ENCODE data around the gene GLB1L2.

GLB1L2 gene

GRCh38 chr11:134346976-134347350 is 15.2 kb downstream of the GLB1L2 start:
- no peak overlapping the region for H3K4me3 ChIP-seq (ENCODE audit: insufficient read depth, low read depth, low read length)
- 87 to 89% methylated on average over 5 of the region's 5 CpGs for WGBS, 2 experiments
- H3K9me3 ChIP-seq (ENCODE audit: control insufficient read depth, low read length), result no peaks in the 10 kb centered on the region

DNA sequence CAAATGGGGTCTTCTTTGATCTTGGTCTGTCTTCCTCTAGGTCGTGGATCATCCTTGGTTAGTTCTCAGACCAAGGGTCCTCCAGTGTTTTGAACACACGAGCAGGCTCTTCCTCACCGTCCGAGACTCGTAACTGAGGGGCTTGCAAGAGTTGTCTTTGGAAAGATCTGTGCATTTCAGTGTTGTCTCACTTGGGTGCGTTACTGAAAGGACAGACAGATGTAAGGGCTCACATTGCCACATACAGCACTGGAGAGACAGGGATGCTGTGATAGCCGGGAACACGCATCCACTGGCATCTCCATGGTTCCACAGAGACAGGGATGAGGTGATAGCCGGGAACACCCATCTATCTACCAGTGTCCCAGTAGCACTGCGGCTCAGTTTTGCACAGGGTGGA is 15.7 kb downstream of the GLB1L2 start:
- H3K4me3 ChIP-seq (ENCODE audit: insufficient read depth, low read depth, low read length), result no peak overlapping the region
- no peaks in the 10 kb centered on the region for H3K27me3 ChIP-seq (ENCODE audit: control insufficient read depth, insufficient read depth, low read length, poor library complexity, severe bottlenecking)
- H3K9me3 ChIP-seq (ENCODE audit: control insufficient read depth, low read length), result no peaks in the 10 kb centered on the region
- H3K4me1 ChIP-seq (ENCODE audit: control insufficient read depth, insufficient read depth, low read length), result no peaks in the 10 kb centered on the region
- H3K36me3 ChIP-seq (ENCODE audit: control insufficient read depth, insufficient read depth, low read length), result no peaks in the 10 kb centered on the region
- 94 to 97% methylated on average over 10 of the region's 10 CpGs for WGBS, 2 experiments
- H3K27ac ChIP-seq (ENCODE audit: insufficient read depth, low read depth, low read length, poor library complexity, severe bottlenecking), result no peak overlapping the region

More at GRCh38 chr11:134346976-134347350, 15.2 kb downstream of the GLB1L2 start:
- H3K36me3 ChIP-seq (ENCODE audit: control insufficient read depth, insufficient read depth, low read length), result no peaks in the 10 kb centered on the region
- no peaks in the 10 kb centered on the region for H3K27me3 ChIP-seq (ENCODE audit: control insufficient read depth, insufficient read depth, low read length, poor library complexity, severe bottlenecking)
- no peak overlapping the region for H3K27ac ChIP-seq (ENCODE audit: insufficient read depth, low read depth, low read length, poor library complexity, severe bottlenecking)
- no peaks in the 10 kb centered on the region for H3K4me1 ChIP-seq (ENCODE audit: control insufficient read depth, insufficient read depth, low read length)

GRCh38 chr11:134349109-134349801 is 17.5 kb downstream of the GLB1L2 start:
- H3K9me3 ChIP-seq (ENCODE audit: control insufficient read depth, low read length), result no peaks in the 10 kb centered on the region
- H3K27me3 ChIP-seq (ENCODE audit: control insufficient read depth, insufficient read depth, low read length, poor library complexity, severe bottlenecking), result no peaks in the 10 kb centered on the region
- 81 to 91% methylated on average over 6 of the region's 6 CpGs for WGBS, 2 experiments
- H3K36me3 ChIP-seq (ENCODE audit: control insufficient read depth, insufficient read depth, low read length), result no peaks in the 10 kb centered on the region
- H3K4me1 ChIP-seq (ENCODE audit: control insufficient read depth, insufficient read depth, low read length), result no peaks in the 10 kb centered on the region
- no peak overlapping the region for H3K4me3 ChIP-seq (ENCODE audit: insufficient read depth, low read depth, low read length)
- no peak overlapping the region for H3K27ac ChIP-seq (ENCODE audit: insufficient read depth, low read depth, low read length, poor library complexity, severe bottlenecking)

GRCh38 chr11:134349802-134350355 is 18.1 kb downstream of the GLB1L2 start:
- H3K9me3 ChIP-seq (ENCODE audit: control insufficient read depth, low read length), result no peaks in the 10 kb centered on the region
- H3K27ac ChIP-seq (ENCODE audit: insufficient read depth, low read depth, low read length, poor library complexity, severe bottlenecking), result no peak overlapping the region
- 87 to 91% methylated on average over 10 of the region's 10 CpGs for WGBS, 2 experiments
- H3K27me3 ChIP-seq (ENCODE audit: control insufficient read depth, insufficient read depth, low read length, poor library complexity, severe bottlenecking), result no peaks in the 10 kb centered on the region
- no peak overlapping the region for H3K4me3 ChIP-seq (ENCODE audit: insufficient read depth, low read depth, low read length)
- H3K4me1 ChIP-seq (ENCODE audit: control insufficient read depth, insufficient read depth, low read length), result no peaks in the 10 kb centered on the region
- H3K36me3 ChIP-seq (ENCODE audit: control insufficient read depth, insufficient read depth, low read length), result no peaks in the 10 kb centered on the region

GRCh38 chr11:134350381-134350780 is 18.6 kb downstream of the GLB1L2 start:
- no peaks in the 10 kb centered on the region for H3K27me3 ChIP-seq (ENCODE audit: control insufficient read depth, insufficient read depth, low read length, poor library complexity, severe bottlenecking)
- no peaks in the 10 kb centered on the region for H3K4me1 ChIP-seq (ENCODE audit: control insufficient read depth, insufficient read depth, low read length)
- no peaks in the 10 kb centered on the region for H3K36me3 ChIP-seq (ENCODE audit: control insufficient read depth, insufficient read depth, low read length)
- 94 to 96% methylated on average over 9 of the region's 9 CpGs for WGBS, 2 experiments
- H3K27ac ChIP-seq (ENCODE audit: insufficient read depth, low read depth, low read length, poor library complexity, severe bottlenecking), result no peak overlapping the region
- H3K4me3 ChIP-seq (ENCODE audit: insufficient read depth, low read depth, low read length), result no peak overlapping the region
- H3K9me3 ChIP-seq (ENCODE audit: control insufficient read depth, low read length), result no peaks in the 10 kb centered on the region

GRCh38 chr11:134352111-134352510 is 20.3 kb downstream of the GLB1L2 start:
- Histone ChIP-seq H3K36me3 (ENCODE audit: control insufficient read depth, insufficient read depth, low read length) (no peaks in the 10 kb centered on the region), H3K4me1 (ENCODE audit: control insufficient read depth, insufficient read depth, low read length) (no peaks in the 10 kb centered on the region), H3K27ac (ENCODE audit: insufficient read depth, low read depth, low read length, poor library complexity, severe bottlenecking) (no peak overlapping the region), H3K4me3 (ENCODE audit: insufficient read depth, low read depth, low read length) (no peak overlapping the region), H3K27me3 (ENCODE audit: control insufficient read depth, insufficient read depth, low read length, poor library complexity, severe bottlenecking) (no peaks in the 10 kb centered on the region), H3K9me3 (ENCODE audit: control insufficient read depth, low read length) (no peaks in the 10 kb centered on the region)
- WGBS, 2 experiments, result 97 to 100% methylated on average over 1 to 2 of the region's 2 CpGs

GRCh38 chr11:134355136-134355535 is 23.3 kb downstream of the GLB1L2 start:
- Histone ChIP-seq H3K4me1 (ENCODE audit: control insufficient read depth, insufficient read depth, low read length) (no peaks in the 10 kb centered on the region), H3K36me3 (ENCODE audit: control insufficient read depth, insufficient read depth, low read length) (no peaks in the 10 kb centered on the region), H3K27ac (ENCODE audit: insufficient read depth, low read depth, low read length, poor library complexity, severe bottlenecking) (no peak overlapping the region), H3K27me3 (ENCODE audit: control insufficient read depth, insufficient read depth, low read length, poor library complexity, severe bottlenecking) (no peaks in the 10 kb centered on the region), H3K9me3 (ENCODE audit: control insufficient read depth, low read length) (no peaks in the 10 kb centered on the region), H3K4me3 (ENCODE audit: insufficient read depth, low read depth, low read length) (no peak overlapping the region)
- 95 to 96% methylated on average over 2 of the region's 2 CpGs for WGBS, 2 experiments

DNA sequence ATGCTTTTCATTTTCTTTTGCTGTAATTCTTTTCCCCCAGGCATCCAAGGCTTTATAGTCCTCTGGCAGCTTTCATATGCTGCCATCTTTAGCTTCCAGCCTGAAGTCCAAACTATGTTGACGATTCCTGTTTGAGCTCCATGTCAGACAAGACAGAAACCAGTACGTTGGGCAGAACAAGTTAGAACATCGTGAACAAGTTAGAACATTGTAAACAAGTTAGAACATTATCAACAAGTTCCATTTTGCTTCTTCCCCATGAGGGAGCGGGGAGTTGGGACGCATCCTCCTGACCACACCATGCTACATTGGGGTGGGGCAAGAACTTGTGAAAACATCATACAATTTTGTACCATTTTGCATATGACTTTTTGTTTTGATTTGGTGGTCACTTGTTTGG is 23.9 kb downstream of the GLB1L2 start:
- H3K4me3 ChIP-seq (ENCODE audit: insufficient read depth, low read depth, low read length), result no peak overlapping the region
- H3K4me1 ChIP-seq (ENCODE audit: control insufficient read depth, insufficient read depth, low read length), result no peaks in the 10 kb centered on the region
- no peaks in the 10 kb centered on the region for H3K36me3 ChIP-seq (ENCODE audit: control insufficient read depth, insufficient read depth, low read length)
- WGBS, 2 experiments, result 95 to 97% methylated on average over 5 of the region's 5 CpGs
- H3K9me3 ChIP-seq (ENCODE audit: control insufficient read depth, low read length), result no peaks in the 10 kb centered on the region
- H3K27me3 ChIP-seq (ENCODE audit: control insufficient read depth, insufficient read depth, low read length, poor library complexity, severe bottlenecking), result no peaks in the 10 kb centered on the region
- H3K27ac ChIP-seq (ENCODE audit: insufficient read depth, low read depth, low read length, poor library complexity, severe bottlenecking), result no peak overlapping the region

DNA sequence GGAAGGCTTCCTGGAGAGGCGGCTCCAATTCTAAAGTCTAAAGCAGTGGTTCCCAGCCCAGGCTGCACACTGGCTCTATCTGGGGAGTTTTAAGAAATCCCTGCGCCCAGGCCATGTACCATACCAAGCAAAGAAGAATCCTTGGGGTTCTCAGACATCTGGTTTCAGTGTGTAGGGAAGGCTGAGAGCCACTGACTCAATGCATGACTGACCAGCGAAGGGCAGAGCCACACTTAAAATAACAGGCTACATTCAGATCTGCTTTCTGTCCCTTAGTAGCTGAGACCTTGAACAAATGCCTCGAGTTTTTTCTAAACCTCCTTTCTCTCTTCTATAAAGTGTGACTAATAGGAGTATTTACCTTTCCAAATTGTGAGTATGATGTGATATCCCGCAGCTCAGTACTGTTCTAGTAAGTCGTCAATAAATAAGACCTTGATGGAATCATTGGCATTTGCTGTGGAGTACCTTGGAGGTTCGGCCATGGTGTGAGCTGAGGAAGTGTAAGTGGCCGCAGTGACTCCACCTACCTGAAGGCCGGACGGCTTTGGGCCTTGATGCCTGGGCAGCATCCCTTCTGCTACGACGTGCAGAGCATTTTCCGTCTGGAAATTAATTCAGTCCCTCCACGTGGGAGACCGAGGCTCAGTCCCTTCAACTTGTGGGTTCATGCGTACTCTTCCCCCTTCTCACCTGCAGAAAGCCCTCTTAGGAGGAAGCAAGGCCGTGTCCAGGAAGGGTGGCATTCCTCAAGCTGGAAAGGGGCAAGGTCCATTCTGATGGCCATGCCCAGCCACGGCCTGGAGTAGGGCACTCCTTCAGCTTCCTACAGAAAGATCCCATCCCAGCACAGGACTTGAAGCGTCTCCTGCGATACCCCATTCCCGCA is 25.1 kb downstream of the GLB1L2 start:
- WGBS, 2 experiments, result 94 to 95% methylated on average over 20 to 21 of the region's 21 CpGs
- Histone ChIP-seq H3K9me3 (ENCODE audit: control insufficient read depth, low read length) (no peaks in the 10 kb centered on the region), H3K36me3 (ENCODE audit: control insufficient read depth, insufficient read depth, low read length) (no peaks in the 10 kb centered on the region)

GRCh38 chr11:134357545-134357839 is 25.7 kb downstream of the GLB1L2 start:
- Histone ChIP-seq H3K27me3 (ENCODE audit: control insufficient read depth, insufficient read depth, low read length, poor library complexity, severe bottlenecking) (no peaks in the 10 kb centered on the region), H3K4me1 (ENCODE audit: control insufficient read depth, insufficient read depth, low read length) (no peaks in the 10 kb centered on the region), H3K9me3 (ENCODE audit: control insufficient read depth, low read length) (no peaks in the 10 kb centered on the region), H3K27ac (ENCODE audit: insufficient read depth, low read depth, low read length, poor library complexity, severe bottlenecking) (no peak overlapping the region), H3K4me3 (ENCODE audit: insufficient read depth, low read depth, low read length) (no peak overlapping the region), H3K36me3 (ENCODE audit: control insufficient read depth, insufficient read depth, low read length) (no peaks in the 10 kb centered on the region)
- WGBS, 2 experiments, result 91 to 94% methylated on average over 8 of the region's 8 CpGs

More for the DNA sequence above, 25.1 kb downstream of the GLB1L2 start:
- no peaks in the 10 kb centered on the region for H3K27me3 ChIP-seq (ENCODE audit: control insufficient read depth, insufficient read depth, low read length, poor library complexity, severe bottlenecking)
- no peak overlapping the region for H3K4me3 ChIP-seq (ENCODE audit: insufficient read depth, low read depth, low read length)
- no peak overlapping the region for H3K27ac ChIP-seq (ENCODE audit: insufficient read depth, low read depth, low read length, poor library complexity, severe bottlenecking)
- no peaks in the 10 kb centered on the region for H3K4me1 ChIP-seq (ENCODE audit: control insufficient read depth, insufficient read depth, low read length)

Data from ectodermal cell (in vitro differentiated cells).